ENCODE measurements around the gene VAX1.

VAX1 gene

DNA sequence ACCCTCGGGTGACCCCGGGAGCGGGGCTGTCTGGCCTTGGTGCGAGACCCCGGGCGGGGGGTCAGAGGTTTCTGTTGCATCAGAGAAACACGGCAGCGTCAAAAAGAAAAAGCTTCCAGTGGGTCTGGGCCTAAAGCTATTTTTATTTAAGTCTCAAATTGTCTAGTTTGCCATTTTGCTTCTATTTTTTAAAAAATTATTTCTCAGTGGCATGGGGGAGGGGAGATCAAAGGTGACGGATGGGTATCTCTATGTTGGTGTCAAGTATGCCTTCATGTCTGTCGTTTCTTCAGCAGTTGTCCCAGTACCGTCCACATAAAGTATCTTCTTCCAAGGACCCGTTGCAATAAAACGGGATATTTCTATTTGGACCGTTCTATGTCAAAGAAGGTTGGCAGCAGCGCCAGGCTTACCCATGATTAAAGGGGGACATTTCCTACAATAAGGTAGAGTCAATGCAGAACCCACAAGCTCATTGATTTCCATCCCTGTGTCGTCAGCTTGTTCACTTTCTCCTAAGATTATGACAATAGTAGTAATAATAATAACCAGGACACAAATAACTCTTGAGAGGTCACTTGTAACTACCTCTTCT lies 26.0 kb upstream of the VAX1 start:
- no peak for DNase-seq

DNA sequence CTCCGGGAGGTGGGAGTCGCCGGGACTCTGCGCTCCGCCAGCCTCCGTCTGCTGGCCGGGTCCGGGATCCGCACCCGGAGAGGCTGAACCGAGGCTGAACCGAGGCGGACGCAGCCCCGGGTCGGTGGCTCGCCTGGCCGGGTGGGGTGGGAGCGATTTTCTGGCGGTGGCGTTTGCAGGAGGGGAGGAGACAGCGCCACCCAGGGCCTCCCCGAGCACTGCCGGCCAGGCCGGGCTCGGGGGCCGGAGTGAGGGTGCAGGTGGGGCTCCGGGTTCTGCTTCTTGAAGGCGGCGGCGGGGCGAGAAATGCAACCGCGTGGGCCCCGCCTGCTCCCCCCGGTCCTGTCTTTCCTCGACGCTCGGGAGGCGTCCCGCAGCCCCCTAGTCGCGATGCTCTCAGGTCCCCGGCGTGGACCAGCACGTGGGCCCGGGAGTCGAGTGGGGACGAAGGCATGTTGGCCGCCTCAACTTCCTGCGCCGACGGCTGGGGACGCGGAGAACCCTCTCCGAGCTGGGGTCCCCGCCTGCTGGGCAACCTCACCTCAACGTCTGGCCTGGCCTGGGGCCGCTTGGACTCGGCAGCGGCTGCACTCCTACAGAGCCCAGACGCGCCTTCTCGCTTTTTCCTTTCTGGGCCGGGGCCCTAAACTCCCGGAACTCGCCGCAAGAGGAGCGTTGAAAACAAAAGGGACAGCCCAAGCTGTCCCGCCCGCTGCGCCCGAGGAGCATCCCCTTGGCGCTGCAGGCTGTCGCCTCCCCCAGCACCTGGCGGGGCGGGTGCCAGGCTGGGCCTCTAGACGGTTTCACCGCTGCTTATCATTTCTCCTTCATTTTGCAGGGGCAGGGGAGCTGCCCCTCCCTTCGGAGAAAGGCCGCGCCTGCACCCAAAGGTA lies 25.2 kb upstream of the VAX1 start:
- peak; percentile 44 for DNase-seq

DNA sequence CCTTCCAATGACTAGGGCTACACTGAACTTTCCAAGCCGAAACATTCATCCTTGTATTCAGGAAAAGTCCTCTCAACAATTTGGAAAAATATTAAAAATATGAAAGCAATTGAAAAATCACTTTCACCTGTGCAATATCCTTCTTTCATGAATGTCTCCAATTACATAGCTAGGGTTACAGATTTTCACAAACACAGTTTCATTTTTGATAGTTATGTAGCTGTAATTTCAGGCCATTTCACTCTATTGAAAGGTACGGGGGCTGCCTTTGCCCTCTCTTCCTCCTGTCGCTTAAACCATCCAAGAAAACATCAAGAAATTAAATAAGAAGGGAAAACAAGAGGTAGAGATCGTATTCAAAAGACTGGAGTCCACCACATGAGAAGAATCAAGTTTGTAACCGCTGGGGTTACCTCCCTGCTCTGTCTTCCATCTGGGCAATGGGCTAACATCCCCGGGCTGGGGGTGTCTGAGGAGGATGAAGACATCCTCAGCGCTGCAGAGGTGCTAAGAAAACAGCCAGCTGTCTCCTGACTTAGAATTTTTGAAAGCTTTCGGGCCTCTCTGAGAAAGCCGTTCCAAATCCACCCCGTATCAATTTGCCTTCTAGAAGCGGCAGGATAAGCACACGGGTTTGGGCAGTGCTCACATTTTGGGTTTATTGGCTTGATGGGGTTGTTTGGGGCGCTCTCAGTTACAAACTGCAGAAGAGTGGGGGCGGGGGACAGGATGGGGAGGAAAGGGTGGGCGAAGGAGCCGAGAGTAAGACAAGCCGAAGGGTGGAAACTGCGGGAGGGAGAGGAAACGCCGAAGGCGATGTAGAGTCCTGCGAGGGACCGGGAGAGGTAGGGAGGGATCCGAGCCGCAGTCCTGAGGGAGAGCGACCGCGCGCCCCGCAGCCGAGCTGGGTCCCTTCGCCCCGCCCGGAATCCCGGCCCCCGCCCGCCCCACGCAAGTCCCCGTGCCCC lies 24.3 kb upstream of the VAX1 start:
- no peak for DNase-seq

DNA sequence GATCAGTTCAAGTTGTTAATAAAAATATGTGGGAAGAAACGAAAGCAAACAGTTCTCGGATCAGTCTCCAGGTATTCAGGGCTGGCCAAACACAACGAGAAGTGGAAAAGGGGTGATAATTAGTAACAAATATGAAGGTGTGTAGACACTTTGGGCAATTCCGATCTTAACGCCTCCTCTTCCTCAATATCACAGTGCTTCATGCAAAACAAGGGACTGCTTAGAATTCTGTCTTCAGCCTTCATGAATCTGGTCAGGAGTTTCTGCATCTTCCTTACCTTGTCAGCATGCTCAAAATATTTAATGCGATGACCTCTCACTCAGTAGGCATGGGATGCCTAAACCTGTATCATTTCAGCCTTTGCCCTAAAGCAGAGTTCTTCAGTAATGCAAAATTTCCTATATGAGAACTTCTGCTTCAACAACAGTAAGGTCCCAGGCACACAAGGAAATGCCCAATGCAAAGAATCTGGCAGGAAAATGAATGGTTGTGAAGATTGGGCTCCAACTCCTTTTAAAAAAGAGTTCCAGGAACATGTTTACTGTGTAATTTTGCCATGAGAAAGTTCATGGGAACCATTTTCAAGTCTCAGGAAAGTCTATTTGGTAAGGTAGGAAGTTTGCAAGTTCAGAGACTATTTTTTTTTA lies 23.4 kb upstream of the VAX1 start:
- no peak for DNase-seq

DNA sequence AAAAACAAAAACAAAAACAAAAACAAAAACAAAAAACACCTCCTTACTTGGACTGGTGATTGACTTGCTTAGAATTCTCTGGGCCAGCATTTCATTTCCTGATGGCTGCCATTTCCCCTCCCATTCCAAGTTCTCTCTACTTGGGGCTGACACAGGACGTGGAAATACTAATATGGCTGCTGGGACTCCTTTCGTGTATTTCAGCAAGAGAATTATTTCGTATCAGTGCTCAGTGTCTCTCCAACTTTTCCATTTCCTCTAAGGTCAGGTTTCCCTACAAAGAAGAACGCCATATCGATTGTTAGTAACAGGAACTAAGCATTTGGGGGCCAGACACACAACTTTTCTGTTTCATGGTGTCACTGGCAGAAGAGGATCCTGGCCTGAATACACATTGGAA lies 22.5 kb upstream of the VAX1 start:
- no peak for DNase-seq

DNA sequence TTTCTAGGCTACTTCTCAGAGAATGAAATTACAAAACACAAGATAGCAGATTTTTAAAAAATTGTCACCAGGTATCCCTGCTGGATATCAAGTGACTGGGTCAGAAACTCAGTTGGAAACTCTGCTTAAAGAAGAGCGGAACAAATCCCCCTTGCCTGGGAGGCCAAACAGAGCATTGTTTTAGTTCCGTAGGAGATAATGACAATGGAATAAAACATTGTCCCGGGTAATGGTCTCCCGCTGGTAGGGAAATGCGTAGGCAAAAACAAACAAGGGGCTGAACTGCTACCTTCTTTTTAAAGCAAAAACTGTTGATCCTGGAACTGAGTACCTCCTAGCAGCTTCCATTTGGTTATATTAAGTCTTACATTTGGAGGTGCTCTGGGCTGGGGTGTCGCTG lies 21.3 kb upstream of the VAX1 start:
- DNase-seq, result no peak

DNA sequence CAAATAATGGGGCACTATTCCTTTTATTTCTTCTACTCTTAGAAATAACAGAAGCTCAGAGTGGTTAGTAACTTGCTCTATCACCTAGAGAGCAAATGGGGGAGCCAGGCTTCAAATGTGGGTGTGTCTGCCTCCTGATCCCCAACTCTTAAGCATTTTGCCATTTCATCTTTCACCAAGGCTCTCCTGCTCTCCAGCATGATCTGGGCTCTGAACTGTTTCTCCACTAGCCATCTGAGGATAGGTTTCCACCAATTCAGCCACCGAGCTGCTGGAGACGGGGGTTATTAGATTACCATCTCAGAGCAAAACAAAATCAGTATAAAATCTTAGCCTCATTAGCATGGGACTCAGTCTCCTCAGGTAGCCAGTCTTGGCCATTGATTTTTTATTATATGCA lies 20.2 kb upstream of the VAX1 start:
- no peak for DNase-seq

DNA sequence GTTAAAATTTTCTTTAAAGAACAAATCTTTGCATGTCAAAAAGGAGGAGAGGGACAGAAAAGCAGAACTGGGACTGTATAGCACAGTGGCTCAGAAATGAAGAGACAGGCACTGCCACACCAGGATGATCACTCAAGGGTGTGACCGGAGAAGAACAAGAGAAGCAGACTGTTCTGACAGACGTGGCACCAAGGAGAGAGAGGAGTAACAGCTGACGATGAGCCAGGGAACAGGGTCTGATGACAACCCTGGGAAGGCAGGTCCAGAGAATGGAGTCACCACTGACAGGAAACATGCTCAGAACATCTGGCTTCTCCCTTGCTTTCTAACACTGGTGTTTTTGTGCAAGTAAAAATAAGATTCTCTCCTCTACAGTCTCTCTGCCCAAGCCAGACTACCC lies 14.6 kb upstream of the VAX1 start:
- no peak for DNase-seq

DNA sequence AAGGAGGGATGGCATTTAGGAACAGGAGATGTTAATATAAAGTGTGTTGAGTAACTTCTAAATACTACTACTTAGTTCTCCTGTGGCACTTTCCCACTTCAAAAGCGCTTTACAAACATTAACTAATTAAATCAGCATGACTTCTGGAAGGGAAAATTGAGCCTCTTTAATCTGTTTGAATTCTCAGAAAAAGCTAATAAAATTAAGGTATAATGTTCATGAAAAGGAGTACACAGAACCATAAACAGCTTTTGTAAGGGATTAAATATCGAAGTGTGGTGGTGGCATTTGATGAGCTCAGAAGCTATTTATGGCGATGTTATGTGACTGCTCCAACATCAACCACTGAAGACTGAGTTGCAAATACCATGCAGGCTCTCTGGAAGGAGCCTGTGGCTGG lies 10.2 kb upstream of the VAX1 start:
- DNase-seq, result no peak

DNA sequence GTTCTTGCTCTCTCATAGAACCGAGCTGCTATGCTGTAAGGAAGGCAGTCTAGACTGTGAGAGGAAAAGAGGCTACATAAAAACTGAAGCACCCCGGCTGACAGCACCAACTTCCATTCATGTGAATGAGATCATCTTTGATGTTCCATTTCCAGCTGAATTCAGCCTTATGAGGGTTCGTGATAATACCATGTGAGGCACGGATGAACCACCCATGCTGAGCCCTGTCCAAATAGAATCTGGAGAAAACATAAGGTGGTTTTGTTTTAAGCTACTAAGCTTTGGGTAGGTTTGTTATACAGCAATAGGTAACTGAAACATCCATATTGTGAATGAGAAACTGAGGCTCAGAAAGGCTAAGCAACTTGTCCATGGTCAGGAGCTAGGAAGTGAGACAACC lies 6.9 kb upstream of the VAX1 start:
- no peak for DNase-seq

DNA sequence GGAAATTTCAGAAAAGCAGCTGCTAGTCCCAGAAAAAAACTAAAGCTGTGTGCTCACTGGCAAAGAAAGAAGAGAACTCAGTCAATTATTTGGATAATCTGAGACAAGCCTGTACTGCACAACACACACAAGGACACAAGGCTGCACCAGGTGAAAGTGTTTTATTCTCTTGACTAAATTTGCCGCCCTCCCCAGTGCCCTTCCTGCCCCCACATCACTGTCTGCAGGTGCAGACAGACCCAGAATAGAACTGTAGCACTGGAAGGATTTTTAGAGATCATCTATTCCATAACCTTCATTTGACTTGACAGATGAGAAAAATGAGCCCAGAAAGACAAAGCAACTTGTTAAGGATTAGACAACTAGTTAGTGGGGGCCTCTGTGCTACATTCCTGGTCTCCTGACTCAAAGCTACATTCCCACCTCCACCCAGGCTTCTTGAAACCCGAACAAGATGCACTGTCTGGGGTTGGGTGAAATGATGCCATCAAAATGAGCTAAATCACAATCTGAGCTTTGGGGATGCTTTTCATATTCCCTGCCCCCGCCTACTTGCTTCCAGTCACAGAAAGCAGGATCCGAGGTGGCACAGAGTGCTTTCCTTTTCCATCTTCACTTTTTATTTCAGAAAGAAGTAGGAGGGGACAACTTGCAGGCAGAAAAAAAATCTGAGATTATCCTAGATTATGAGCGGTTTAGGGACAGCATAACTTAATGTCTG lies 5.2 kb upstream of the VAX1 start:
- no peak for DNase-seq

DNA sequence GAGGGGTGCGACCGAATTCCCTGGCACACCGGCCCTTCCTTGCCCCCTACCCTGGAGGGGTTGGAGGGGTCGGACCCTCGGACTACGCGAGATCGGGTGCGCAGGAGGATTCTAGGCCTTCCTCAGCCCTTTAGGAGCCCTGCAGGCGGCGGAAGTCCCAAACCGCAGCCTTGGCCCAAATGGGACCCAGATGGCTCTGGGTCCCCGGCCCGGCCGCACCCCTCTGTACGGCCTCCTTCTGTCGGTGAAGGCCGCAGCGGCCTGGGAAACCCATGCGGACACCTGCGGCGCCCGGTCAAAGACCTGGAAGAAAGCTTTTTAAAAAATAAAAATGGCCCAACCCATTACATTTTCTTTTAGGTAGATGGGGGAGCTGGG lies 2.4 kb upstream of the VAX1 start:
- no peak for DNase-seq

DNA sequence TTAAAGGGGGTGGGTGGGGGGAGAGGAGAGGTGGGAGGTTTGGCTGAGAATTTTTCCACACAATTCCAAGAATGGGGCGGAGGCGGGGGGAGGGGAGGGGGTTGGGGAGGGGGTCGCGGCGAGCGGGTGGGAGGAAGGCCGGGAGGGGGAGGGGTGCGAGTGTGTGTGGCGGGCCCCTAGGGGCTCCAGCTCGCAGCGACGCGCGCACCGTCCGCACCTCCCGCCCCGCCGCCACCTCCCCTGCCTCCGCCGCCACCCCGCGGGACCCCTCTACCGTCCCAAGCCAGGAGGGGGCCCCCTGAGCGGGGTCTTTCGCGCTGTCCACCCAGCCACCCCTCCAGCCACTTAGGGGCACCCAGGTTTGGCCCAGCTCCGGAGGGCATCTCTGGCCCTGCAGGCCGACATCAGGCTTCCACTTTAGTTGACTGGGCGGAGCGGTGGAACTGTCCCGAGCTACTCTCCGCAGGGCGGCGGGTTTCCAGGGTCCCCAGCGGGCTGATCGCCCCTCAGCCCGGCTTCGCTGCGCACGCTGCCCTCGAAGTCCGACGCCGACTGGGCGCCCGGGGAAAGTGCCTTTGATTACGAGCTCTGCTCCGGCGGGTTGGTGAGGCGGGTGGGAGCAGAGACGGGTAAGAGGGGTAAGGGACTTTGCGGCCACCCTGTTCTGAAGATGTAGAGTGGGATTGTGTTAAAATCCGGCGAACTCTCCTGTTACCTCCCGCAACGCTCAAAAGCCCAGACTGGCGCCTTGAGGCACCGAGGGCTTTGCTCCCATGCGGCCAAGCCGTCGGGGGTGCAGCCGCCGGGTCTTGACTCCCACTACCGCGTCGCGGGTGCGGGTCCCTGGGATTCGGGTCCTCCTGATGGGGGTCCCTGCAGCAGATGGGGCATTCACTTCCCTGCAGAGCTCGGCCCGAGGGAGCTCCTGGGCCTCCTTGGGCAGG lies 1.8 kb upstream of the VAX1 start:
- no peak for DNase-seq

DNA sequence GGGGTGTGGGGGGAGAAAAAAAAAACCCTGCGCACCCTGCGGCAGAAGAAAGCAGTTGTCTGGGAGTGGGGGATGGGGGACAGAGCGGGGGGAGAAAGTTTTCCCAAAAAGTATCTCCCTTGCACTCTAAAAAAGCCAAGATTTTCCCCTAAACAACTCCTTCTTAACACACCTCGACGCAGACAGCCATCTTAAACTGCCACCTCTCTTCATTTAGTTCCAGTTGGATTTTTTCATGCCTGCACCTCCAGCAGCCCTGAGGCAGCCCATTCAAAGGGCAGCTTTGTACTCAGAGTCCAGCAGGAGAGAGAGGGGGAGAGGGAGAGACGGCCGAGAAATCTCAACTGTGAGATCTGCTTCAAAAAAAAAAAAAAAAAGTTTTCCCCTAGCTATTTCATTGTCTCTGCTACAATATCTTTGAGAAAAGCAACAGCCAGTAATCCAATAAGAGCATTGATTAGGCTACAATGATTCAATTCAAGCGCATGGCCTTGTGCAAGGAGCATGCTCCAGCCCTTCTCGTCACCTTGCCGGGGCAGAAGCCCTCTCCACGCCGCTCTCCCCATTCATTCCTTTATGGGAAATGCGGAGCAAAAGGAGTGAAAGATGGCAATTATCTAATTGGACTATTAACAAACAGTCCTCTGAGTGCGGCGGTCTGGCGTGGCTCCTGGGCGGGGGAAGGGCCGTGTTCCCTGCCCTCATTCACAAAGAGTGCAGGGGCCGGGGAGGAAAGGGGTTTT lies 939 bp upstream of the VAX1 start:
- peak; percentile 36 for DNase-seq

DNA sequence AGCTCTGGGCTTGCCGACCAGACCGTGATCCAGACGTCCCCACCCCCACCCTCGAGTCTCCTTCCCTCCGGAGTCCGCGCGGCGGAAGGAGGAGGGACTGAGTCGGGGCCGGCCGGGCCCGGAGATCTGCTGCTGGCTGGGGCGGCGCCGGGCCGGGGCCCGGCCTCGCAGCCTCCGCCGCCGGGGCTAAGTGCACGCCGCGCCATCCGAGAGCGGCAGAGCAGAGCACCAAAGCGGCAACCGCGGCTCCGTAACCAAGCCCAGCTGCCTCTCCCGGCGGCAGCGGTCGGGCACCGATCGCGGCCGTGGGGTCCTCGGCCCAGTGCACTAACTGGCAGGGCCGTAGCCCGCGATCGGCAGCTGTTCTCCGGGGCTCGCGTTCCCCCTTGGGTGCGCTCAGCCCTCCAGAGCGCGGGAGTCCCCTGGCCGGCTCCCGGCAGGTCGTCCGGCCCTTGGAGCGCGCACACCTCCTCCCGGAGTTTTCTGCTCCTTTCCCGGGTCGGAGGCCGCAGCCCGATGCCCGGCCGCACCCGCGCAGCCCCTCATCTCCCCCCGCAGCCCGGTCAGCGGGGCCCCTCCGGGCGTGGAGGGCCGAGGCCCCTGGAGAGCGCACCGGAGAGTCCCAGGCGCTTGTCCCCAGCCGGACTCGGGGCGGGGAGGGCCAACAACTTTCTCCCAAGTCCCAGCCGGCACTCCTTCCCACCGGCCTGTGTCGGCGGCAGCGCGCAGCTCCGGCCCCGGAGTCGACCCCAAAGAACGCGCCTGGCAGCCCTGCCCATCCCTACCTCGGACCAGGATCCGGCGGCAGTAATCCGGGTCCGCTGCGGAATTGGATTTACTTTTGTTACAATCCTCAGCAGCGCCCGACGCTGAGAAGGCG lies 799 bp downstream of the VAX1 start:
- no peak for DNase-seq

DNA sequence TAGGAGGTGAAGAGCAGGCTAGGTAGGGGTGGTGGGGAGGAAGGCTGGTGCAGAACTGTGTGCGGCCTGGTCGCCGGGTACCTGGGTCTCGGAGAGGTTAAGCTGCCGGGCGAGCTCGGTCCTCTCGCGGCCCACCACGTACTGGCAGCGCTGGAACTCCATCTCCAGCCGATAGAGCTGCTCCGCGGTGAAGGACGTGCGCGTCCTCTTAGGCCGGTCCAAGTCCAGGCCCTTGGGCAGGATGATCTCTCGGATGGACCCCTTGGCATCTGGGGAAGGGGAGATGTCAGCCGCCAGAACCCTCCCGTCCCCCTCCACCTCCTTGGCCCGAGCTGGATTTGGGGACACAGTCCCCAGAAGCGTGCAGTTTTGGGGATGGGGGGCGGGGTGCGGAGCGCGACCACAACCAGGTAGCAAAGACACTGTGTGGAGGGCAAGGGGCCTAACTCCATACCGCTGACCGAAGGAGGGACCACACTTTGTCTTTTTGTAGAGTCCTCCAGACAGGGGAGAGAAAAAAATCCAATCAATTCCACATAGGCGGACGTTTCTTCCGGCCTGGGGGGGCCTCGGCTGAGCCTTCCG lies 1.6 kb downstream of the VAX1 start:
- DNase-seq, result no peak

DNA sequence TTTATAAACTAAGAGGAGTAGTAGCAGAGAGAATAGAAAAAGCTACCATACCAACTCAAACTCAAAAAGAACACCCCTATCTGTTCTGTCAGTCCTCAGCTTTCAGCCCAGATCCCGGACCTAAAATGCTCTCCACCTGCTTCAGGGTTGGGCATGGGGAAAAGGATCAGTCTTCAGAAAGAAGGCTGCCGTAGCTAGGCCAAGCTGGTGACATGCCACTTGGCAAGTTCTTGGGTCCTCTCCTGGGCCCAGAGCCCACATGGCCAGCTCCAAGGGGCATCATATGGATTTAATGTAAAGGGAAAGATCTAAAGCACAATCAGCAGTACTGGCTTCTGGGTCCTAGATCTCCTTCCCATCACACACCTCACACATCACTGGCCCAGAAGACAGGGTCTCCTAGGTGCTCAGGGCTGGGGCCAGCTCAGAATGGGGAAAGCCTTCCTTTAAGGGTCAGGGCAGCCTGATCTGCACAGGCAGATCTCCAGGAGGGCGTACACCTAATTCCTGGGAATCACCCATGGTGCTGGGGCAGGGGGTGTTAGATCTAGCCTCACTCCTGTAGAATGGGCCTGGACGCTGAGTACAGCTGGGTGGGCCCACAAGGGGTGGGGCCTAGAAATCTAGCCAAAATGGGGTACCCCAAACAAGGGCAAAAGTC lies 2.5 kb downstream of the VAX1 start:
- no peak for DNase-seq

DNA sequence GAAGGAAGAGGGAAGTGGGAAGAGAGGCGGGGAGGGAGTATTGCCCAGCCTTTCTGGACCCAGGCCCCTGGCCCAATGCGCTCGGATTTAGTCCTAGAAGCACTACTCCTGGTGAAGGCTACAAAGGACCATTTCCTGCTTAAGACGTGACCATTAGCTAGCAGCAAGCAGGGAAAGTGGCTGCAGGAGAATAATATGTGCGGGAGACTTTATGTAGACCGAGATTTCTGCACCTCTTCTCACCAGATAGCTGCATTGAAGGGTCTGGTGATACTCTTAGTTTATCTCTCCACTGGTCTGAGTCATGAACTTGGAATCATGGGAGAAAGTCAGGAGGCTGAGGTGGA lies 3.1 kb downstream of the VAX1 start:
- no peak for DNase-seq

All from NCI-H1436 (cell line).